ENCODE results near the gene LINGO4.

DNA sequence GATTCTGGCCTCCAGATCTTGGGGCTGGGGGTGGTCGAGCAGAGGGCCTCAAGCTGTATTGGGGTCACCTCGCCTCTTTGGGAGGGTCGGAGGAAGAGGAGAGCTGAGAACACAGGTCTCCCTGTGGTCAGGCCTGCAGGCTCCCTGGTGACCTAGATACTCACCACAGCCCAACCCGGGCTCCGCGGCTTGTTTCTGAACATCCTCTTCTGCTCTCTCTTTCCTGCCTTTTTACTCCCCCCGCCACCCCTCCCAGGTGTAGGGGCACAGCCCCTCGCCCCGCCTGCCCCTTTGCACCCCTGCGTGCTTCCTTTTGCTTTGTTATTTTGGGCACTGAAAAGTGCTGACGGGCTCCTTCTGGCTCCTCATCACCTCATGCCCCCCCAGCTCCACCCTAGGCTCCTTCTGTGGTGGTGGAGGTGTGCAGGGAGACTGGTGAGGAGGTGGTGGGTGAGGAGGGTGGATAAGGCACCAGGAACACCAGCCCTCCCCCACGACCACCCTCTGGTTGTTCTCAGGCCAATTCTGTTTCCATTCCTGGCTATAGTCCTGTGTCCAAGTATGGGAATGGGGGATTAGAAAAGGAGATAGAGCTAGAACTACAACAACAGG, 10.6 kb upstream of the LINGO4 start:
- TF ChIP-seq, protein P1, sequence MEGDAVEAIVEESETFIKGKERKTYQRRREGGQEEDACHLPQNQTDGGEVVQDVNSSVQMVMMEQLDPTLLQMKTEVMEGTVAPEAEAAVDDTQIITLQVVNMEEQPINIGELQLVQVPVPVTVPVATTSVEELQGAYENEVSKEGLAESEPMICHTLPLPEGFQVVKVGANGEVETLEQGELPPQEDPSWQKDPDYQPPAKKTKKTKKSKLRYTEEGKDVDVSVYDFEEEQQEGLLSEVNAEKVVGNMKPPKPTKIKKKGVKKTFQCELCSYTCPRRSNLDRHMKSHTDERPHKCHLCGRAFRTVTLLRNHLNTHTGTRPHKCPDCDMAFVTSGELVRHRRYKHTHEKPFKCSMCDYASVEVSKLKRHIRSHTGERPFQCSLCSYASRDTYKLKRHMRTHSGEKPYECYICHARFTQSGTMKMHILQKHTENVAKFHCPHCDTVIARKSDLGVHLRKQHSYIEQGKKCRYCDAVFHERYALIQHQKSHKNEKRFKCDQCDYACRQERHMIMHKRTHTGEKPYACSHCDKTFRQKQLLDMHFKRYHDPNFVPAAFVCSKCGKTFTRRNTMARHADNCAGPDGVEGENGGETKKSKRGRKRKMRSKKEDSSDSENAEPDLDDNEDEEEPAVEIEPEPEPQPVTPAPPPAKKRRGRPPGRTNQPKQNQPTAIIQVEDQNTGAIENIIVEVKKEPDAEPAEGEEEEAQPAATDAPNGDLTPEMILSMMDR (IDR thresholded peaks at IDR 0.05; ENCODE audit: poor library complexity): no peak
- no peak for TF ChIP-seq EZH2phosphoT487 (IDR thresholded peaks at IDR 0.05; ENCODE audit: low read depth, severe bottlenecking, unreplicated experiment)
- no peak for TF ChIP-seq EZH2 (IDR thresholded peaks at IDR 0.05; ENCODE audit: borderline replicate concordance)

Measured in hepatocyte (in vitro differentiated cells).